Measurements from ENCODE around the gene MED6. TPM values are rescaled to one million over a fixed set of nuclear protein-coding genes. Genes with fewer than 3 reads are reported as not detected.

Gene MED6
- total and polyA plus RNA-seq, 9 of the 15 experiments (the other 6 are each of a cell fraction or from before 2014, with no cell fraction given): 16.9 to 52.0 (median 30.4) TPM

GRCh38 chr14:70595443-70596185 lies 4.8 kb downstream of the MED6 start:
- no TSS peak for BruUV-seq (replicated peaks)
- WGBS (ENCODE audit: insufficient coverage, low coverage, missing lambda C conversion rate): 86% methylated on average over 9 of the region's 9 CpGs
- H3K79me2 ChIP-seq (ENCODE audit: control insufficient read depth, insufficient read depth, low read length): peaks cover 38% of the 10 kb centered on the region

More at GRCh38 chr14:70595443-70596185, 4.8 kb downstream of the MED6 start:
- Histone ChIP-seq H3K4me3 (no peak overlapping the region), H3K36me3 (ENCODE audit: control insufficient read depth, insufficient read depth, low read length) (peaks cover 59% of the 10 kb centered on the region), H3K4me1 (replicated peaks in 1 of 2; ENCODE audit: control insufficient read depth in 2 of 2, insufficient read depth in 2 of 2, low read length in 2 of 2) (no peaks in the 10 kb centered on the region), H3K27ac (ENCODE audit: extremely low read depth, low read depth, low read length) (no peak overlapping the region), H2AFZ (ENCODE audit: low read depth, low read length) (no peak overlapping the region), H3K9me1 (ENCODE audit: control insufficient read depth, insufficient read depth, low read length) (no peaks in the 10 kb centered on the region), H3K9ac (ENCODE audit: insufficient read depth in 1 of 2, low read depth in 2 of 2, low read length in 2 of 2) (no peak overlapping the region), H3K4me2 (ENCODE audit: insufficient read depth, low read length) (no peak overlapping the region), H4K20me1 (replicated peaks; ENCODE audit: control insufficient read depth, insufficient read depth, low read length) (no peaks in the 10 kb centered on the region; the same call in 1 of the 2 replicates), H3K27me3 (ENCODE audit: control insufficient read depth in 2 of 2, insufficient read depth in 2 of 2, low read length in 2 of 2) (no peaks in the 10 kb centered on the region), H3K9me3 (replicated peaks; ENCODE audit: control insufficient read depth, insufficient read depth, low read depth, low read length) (no peaks in the 10 kb centered on the region)
- TF ChIP-seq ZNF445 (CRISPR knock-in tag; IDR thresholded peaks at IDR 0.05; ENCODE audit: low read depth): no peak
- TF ChIP-seq NR2C1 (IDR thresholded peaks at IDR 0.05): no peak
- TF ChIP-seq NR2C1 (tag; IDR thresholded peaks at IDR 0.05): no peak
- no peak for TF ChIP-seq SMAD1 (IDR thresholded peaks at IDR 0.05; ENCODE audit: low read depth, low read length, partially characterized antibody)
- no peak for TF ChIP-seq ADNP (tag; IDR thresholded peaks at IDR 0.05)
- TF ChIP-seq ZNF778 (CRISPR knock-in tag; IDR thresholded peaks at IDR 0.05): no peak
- no peak for TF ChIP-seq SETDB1 (IDR thresholded peaks at IDR 0.05; ENCODE audit: low read length)
- TF ChIP-seq ZKSCAN8 (CRISPR knock-in tag; IDR thresholded peaks at IDR 0.05): no peak
- no peak for TF ChIP-seq KDM2B (CRISPR knock-in tag; IDR thresholded peaks at IDR 0.05)
- TF ChIP-seq NFIX (CRISPR knock-in tag; IDR thresholded peaks at IDR 0.05; ENCODE audit: low read depth): no peak
- no peak for TF ChIP-seq NFXL1 (CRISPR knock-in tag; IDR thresholded peaks at IDR 0.05)
- TF ChIP-seq PHB (CRISPR knock-in tag; IDR thresholded peaks at IDR 0.05): no peak
- no peak for TF ChIP-seq ZNF324 (CRISPR knock-in tag; IDR thresholded peaks at IDR 0.05)
- TF ChIP-seq, protein P1, sequence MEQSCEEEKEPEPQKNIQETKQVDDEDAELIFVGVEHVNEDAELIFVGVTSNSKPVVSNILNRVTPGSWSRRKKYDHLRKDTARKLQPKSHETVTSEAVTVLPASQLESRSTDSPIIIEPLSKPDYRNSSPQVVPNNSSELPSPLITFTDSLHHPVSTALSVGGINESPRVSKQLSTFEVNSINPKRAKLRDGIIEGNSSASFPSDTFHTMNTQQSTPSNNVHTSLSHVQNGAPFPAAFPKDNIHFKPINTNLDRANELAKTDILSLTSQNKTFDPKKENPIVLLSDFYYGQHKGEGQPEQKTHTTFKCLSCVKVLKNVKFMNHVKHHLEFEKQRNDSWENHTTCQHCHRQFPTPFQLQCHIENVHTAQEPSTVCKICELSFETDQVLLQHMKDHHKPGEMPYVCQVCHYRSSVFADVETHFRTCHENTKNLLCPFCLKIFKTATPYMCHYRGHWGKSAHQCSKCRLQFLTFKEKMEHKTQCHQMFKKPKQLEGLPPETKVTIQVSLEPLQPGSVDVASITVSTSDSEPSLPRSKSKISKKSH (CRISPR knock-in tag; IDR thresholded peaks at IDR 0.05): no peak
- CTCF ChIA-PET (ENCODE audit: low intra/inter-chr PET ratio): no interaction called here
- DNase-seq (ENCODE audit: extremely low read depth in 1 of 4, low spot score in 3 of 4) (no peak), FAIRE-seq (no peak), ATAC-seq (no peak)
- in situ Hi-C loops (cut with MboI) (no loop called here), intact Hi-C loops (cut with micrococcal nuclease) (no loop called here)
- POLR2A ChIA-PET: no interaction called here

Measured in K562 (cell line).